Tongue (tissue), 2 donors: ENCODE data around the gene ARHGEF1. TPM values are rescaled to one million over a fixed set of nuclear protein-coding genes. Genes with fewer than 3 reads are reported as not detected.

Source experiments
- DNase-seq: peaks from one replicate; pipeline ENCODE4 v3.0.0-alpha.2; 2015
- total RNA-seq: library from RNA; depleted of rRNA; stranded (reverse); fragments of >200 nt; gene quantifications from one replicate; pipeline ENCODE4 v1.2.3, GENCODE V29; 2014

ARHGEF1 gene
- total RNA-seq, 1 donor from 2014 or later = 30.7 TPM

DNA sequence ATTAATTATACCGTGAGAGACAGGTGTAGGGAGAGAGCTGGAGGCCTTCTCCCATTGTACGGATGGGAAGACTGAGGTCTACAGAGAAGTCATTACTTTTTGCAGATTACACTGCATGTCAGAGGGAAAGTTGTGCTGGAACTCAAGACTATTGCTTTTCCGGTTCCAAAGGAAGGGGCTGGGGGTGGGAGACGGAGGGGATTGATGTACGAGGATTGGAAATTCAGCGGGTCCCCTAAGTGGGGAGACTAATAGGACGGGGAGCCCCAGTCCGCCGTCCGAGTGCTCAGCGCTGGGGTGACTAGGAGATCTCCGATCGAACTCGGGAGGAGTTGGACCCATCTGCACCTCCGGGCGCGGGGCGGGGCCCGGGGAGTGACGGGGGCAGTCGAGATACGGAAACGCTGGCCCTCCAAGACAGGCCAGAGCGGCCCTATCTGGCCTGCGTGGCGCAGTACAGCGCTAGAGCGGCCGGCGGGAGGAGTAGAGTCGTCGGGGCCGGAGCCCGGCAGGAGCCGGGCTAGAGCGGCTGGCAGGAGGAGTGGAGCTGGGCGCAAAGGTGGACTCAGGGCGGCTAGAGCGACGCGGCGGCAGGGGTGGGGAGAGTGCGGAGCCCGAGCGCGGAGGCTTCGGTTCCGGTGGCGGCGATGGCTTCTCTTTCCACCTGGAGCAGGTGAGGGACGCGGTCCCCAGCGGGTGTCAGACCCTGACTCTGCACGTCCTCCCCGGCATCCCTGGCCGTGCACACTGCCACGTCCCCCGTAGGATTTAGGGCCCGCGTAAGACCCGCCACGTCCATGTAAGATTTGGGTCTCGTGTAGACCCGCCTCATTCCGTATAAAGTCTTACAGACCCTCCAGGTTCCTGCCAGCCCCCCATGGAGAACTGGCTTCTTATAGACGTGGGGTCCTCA is 1.1 kb downstream of the ARHGEF1 start:
- peak; percentile 97 for DNase-seq

DNA sequence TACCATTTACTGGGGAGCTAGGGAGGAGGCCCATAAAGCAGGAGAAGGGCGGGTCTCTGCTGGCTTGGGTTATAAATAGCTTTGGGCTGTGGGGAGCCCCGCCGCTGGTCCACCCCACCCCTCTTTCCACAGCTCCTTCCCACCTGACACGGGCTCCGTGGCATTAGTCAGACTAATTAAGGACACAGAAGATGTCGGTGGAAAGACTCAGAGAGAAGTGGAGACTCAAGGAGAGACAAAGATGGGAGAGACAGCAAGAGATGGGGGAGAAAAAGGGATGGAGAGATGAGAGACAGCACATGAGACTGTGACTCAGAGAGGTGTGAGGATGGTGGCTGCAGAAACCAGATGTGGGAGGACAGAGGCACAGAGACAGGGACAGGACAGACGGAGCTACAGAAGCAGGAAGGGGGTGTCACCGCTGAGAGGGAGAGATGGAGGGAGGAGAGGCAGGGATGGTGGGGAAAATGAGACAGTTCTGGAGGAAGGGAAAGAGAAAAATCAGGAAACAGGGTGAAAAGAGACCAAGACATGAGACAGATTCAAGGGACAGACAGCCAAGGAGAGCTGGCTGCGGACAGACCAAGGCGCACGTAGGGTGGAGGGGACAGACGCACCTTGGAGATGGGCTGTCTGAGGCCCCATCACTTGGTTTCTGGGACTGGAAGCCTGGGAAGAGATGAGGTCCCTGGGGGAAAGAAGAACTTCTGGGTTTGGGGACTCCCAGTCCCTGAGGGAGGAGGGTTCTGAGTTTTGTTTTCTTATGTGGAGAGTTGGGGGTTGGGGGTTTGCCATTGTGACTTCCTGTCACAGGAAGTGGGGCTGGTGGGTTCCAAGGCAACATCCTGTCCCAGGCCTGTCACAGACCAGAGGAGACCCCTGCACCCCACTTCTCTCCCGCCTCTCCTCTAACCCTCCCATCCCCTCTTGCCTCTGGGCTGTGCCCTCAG is 4.1 kb downstream of the ARHGEF1 start:
- no peak for DNase-seq

DNA sequence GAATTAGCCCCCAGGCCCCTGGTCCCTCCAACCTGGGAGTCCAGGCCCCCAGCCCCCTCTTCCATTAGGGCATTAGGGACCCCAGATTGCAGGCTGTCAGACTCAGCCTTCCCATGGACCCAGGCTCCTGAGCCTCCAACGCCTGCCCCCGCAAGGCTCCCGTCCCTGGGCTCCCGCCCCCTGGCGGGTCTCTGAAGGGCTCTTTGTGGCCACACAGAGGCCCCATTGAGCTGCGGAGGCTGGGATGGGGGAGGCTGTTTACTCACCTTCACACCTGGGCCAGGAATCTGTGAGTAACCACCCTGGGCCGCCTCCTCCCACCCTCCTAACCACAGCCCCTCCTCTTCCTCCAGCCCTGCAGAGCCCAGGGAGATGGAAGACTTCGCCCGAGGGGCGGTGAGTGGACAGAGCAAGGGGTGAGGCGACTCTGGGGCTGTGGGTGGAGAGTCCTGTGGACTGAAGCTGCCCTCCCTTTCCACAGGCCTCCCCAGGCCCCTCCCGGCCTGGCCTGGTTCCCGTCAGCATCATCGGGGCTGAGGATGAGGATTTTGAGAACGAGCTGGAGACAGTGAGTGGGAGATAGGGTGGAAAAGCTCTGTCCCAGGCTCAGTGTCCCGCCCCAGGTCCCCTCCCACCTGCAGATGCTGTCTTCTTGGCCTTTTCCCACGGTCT is 4.9 kb downstream of the ARHGEF1 start:
- DNase-seq = peak; percentile 51

DNA sequence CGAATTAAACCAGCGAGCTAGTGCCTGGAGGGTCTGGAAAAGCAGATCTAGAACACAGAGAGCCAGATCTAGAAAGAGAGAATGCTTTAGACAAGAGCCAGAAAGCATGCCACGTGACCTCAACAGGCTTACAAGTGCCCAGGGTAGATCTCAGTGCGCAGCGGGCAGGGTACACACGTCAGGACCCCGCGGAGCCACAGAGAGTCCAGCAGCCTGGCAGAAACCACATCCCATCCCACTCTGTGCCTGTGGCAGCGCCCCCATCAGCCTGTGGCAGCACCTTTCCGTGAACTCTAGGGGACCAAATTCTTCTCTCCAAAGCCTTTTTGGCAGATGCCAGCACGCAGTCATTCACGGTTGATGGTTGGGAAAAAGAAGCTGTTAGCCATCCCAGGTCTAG is 5.9 kb downstream of the ARHGEF1 start:
- DNase-seq = no peak

- DNase-seq = no peak
Measured at GRCh38 chr19:41889896-41890295, 6.9 kb downstream of the ARHGEF1 start.

DNA sequence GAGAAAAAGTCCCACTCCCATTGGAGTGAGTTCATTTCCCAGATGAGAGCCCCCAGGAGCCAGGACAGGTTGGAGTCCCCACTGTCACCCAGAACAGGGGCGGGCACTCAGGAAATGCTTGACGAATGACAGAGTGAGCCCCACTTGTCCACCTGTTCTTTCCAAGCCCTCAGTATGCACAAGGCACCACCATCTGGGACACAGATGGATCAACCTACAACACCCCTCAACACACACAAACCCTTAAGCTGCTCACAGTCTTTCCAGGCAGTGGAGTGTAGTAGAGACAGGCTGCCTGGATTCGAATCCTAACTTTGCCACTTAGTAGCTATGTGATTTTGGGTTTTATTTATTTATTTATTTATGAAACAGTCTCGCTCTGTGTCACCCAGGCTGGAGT is 8.0 kb downstream of the ARHGEF1 start:
- no peak for DNase-seq

DNA sequence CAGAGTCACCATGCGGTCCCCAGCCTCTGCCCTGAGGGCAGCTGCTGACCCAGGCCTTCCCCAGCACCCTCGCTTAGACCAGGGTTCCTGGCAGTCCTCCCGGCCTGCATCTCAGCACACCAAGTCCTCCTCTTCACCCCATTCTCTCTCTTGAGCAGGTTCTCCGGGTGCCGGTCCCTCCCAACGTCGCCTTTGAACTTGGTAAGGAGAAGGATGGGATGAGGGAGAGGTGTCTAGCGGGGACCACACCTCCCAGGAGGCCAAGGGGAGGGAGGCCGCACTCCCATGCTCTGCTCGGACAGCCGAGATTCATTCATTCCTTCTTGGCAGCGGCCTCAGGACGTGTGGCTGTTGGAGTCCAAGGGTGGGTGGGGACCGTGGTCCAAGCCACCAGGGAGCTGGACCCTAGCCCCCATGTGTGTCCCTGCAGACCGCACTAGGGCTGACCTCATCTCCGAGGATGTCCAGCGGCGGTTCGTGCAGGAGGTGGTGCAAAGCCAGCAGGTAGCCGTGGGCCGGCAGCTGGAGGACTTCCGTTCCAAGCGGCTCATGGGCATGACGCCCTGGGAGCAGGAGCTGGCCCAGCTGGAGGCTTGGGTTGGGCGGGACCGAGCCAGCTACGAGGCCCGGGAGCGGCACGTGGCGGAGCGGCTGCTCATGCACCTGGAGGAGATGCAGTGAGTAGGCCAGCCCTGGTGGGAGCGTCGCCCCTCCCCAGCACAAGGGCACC is 9.4 kb downstream of the ARHGEF1 start:
- no peak for DNase-seq

DNA sequence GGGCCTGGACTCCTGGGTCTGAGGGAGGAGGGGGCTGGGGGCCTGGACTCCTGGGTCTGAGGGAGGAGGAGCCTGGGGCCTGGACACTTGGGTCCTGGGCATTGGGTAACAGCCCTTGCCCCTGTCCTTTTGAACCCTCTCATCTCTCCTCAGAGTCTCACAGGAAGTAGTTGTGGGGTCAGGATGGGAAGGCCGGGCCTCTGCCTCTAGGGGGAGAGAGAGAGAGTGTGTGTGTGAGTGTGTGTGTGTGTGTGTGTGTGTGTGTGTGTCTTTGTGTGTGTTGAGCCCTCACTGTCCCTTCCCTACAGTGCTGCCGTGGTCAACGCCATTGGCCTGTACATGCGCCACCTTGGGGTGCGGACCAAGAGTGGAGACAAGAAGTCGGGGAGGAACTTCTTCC is 10.9 kb downstream of the ARHGEF1 start:
- no peak for DNase-seq

DNA sequence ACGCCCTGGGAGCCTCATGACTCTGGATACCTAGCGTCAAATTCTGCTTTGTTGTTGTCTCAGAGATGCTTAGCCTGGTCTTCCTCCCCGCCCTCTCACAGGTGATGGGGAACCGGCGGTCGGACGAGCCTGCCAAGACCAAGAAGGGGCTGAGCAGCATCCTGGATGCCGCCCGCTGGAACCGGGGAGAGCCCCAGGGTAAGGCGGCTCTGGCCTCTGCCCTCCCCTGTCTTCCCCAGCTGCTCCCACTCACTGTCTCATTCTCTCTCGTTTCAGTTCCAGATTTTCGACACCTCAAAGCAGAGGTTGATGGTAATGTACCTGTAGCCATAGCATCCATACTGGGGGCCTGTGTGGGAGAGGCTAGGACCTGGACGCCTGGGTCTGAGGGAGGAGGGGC is 11.4 kb downstream of the ARHGEF1 start:
- no peak for DNase-seq

DNA sequence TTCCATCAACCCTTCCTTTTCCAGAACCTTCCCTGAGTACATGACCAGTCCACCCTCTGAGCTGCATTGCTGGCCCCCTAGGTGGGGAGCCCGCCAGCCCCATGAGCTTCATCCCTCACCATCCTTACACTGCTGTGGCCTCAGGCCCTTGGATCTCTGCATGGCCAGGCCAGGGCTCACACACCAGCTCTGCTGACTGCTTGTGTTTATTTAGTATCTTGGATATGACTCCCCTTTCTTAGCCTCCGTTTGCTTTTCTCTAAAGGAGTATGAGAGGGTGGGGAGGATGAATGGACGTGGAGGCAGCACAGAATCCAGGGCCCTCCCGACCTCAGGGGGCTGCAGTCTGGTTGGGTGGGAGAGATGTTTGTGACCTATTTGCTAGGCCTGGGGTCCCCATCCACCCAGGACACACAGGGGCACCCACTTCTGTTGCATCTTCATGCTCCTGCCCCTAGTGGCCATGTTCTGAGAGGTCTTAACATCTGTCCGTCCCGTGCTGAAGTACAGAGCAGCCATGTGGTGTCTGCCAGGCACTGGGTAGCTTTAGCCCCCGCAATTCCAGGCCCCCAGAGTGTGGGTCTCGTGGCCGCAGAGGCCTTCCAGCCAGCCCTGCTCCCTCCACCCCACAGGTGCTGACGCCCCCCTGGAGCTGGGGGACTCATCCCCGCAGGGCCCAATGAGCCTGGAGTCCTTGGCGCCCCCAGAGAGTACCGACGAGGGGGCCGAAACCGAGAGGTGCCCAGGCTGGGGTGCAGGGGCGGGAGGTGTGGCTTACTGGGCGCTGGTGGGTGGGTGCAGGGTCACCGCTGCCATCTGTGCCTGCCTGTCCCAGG is 13.0 kb downstream of the ARHGEF1 start:
- DNase-seq = no peak

DNA sequence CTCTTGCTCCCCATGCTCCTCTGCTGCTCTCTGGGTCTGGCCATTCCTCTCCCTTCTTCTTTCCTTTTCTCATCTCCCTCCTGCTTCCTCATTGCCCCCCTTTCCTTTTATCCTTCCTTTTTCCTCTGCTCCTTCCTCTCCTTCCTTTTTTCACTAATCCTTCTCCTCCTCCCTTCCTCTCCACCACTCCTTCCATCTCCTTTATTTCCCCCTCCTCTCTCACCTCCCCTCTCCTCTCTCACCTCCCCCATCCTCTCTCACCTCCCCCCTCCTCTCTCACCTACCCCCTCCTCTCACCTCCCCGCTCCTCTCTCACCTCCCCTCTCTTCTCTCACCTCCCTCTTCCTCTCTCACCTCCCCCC is 13.6 kb downstream of the ARHGEF1 start:
- no peak for DNase-seq

GRCh38 chr19:41897181-41897580 is 14.2 kb downstream of the ARHGEF1 start:
- DNase-seq = no peak

DNA sequence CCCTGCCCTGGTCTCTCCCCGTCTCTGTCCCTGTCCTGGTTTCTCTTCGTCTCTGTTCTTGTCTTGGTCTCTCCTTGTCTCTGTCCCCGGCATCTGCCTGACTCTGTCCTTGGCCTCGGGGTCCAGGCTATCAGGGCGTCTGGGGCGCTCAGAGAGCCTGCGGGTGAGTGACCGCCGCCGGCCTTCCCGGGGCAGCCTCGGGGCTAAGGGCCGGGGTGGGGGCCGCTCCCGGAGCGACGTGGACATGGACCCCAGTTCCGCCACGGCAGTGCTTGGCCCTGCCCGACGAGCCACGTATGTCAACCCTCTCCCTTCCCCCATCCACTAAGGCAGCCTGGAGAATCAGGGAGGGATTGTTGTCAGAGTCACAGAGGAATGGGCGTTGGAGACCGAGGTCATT is 14.8 kb downstream of the ARHGEF1 start:
- no peak for DNase-seq

DNA sequence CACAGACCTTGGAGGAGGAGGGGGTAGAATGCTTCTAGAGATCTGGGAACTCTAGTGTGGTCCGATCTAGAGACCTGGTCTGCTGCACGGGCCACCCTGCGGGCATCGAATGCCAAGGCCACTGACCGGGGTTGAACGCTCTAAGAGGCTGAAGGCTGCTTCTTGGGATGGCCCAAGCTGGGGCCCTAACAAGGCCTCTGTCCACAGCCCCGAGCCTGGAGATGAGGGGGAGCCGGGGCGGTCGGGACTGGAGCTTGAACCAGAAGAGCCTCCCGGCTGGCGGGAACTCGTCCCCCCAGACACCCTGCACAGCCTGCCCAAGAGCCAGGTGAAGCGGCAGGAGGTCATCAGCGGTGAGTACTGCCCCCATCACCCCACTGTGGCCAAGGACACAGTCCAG is 15.3 kb downstream of the ARHGEF1 start:
- DNase-seq = no peak

- DNase-seq = no peak
Measured at GRCh38 chr19:41901707-41902360, 18.9 kb downstream of the ARHGEF1 start.

DNA sequence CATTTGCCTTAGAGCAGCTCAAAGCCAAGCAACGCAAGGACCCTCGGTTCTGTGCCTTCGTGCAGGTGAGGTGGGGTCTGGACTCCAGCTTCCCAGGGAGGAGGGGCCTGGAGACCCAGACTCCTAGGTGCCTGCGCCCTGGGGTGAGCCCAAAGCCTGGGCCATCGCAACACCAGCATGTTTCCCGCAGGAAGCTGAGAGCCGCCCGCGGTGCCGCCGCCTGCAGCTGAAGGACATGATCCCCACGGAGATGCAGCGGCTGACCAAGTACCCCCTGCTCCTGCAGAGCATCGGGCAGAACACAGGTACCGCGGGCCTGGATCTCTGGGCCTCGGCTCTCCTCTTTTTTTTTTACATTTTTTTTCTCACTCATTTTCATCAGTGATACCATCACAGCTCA is 19.6 kb downstream of the ARHGEF1 start:
- no peak for DNase-seq

DNA sequence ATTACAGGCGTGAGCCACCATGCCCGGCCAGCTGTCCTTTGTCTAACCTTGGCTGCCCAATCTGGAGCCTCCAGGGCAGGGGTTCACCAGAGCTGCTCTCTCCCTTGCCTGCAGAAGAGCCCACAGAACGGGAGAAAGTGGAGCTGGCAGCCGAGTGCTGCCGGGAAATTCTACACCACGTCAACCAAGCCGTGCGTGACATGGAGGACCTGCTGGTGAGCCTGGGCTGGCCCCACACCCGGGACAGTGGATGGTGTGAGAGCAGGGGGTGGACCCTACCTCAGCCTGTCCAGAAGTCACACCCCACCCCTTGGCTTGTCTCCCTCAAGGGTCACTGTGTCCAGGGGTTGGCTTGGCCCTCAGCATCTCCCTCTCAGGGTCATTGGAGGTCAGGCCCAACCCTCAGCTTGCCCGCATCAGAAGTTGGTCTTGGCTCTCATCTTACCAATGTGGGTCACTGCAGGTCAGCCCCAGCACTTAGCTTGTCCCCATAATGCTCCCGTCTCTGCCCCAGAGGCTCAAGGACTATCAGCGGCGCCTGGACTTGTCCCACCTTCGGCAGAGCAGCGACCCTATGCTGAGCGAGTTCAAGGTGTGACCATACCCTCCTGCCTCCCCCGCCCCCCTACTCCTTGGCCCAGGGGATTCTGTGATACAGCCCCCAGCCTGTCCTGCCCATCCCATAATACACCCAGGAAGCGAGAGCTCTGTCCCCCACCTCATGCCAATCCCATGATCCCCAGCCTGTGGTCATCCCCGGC is 20.4 kb downstream of the ARHGEF1 start:
- DNase-seq = no peak

DNA sequence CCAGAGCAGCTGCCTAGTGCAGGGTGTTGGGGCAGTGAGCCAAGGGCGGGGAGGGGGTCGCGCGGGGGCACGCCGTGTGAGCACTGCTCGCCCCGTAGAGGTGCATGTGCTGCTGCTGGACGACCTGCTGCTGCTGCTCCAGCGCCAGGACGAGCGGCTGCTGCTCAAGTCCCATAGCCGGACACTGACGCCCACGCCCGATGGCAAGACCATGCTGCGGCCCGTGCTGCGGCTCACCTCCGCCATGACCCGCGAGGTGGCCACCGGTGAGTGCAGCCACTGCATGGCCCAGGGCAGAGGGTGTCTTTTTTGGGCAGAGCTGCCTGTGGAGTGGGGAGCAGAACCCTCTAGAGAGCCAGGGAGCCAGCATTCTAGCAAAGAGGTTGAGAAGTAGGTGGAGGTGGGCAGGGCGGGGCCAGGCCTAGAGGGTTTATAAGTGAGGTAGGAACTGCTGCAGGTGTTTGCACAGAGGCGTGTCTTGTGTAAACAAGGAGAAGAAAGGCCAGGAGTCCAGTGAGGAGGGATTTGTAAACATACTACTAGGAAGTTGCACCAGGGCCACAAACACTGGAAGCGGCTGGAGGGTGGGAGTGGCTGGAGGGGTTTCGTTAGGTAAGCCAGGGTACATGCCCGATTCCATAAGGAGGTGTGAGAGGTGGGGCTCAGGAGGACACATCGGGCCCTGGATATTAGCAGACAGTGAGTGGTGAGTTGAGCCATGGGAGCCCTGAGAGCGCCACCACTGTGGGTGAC is 21.3 kb downstream of the ARHGEF1 start:
- DNase-seq = no peak
